GM12878 (cell line): ENCODE results near the gene RARB. TPM values are rescaled to one million over a fixed set of nuclear protein-coding genes. Genes with fewer than 3 reads are reported as not detected.

Experiments used
- ATAC-seq: fragments of 200-7000 bp; cut with Tn5 transposase; 3 replicates; pipeline ENCODE4 v1.9.1; 2020; ENCODE audit warnings: mild to moderate bottlenecking, moderate library complexity
- BruUV-seq: library from RNA; stranded (reverse); fragments of 400-500 nt; replicated peaks from 2 replicates; lab custom pipeline; 2021; lab: Mats Ljungman, UMichigan
- CTCF ChIA-PET: fragments of 300-600 bp; sonication (Branson Sonifier 250); formaldehyde crosslinking; extraction: SDS; loops from one replicate; lab custom pipeline; 2021; ENCODE audit warnings: inconsistent platforms; lab: Yijun Ruan, JAX
- POLR2A ChIA-PET: fragments of 350-600 bp; formaldehyde crosslinking; extraction: SDS; loops from one replicate; lab custom pipeline; 2021; ENCODE audit warnings: inconsistent platforms; lab: Charles Lee
- RAD21 ChIA-PET: fragments of 300-600 bp; sonication (Branson Sonifier 250); formaldehyde crosslinking; loops from one replicate; lab custom pipeline; 2023; ENCODE audit warnings: antibody characterized with exemption; ENCODE audit not compliant: unreplicated experiment; lab: Charles Lee
- SMC1A ChIA-PET: fragments of 300-600 bp; sonication (Branson Sonifier 250); formaldehyde crosslinking; loops from one replicate; lab custom pipeline; 2023; ENCODE audit not compliant: unreplicated experiment, uncharacterized antibody; lab: Charles Lee
- DNase-seq: peaks from one replicate; pipeline ENCODE4 v3.0.0-alpha.2; 2011; ENCODE audit warnings: low read depth, low spot score
- FAIRE-seq: peaks from 3 replicates; lab custom pipeline; 2011; peaks lifted over from hg19 to GRCh38; lab: Jason Lieb, UNC
- H2AFZ ChIP-seq: 2 replicates; pipeline ENCODE4 v1.6.0; 2011; ENCODE audit warnings: low read depth, low read length, control low read depth; ENCODE audit not compliant: control insufficient read depth
- H3K27ac ChIP-seq: 2 replicates; pipeline ENCODE4 v1.5.1; 2011; ENCODE audit warnings: control low read depth; ENCODE audit not compliant: control insufficient read depth, insufficient read depth
- H3K27me3 ChIP-seq, 2 experiments: replicated peaks in 1 of 2; 2 replicates each; pipeline versions ENCODE4 v1.6.0 to v1.6.1; 2011; ENCODE audit warnings: low read length in 1 of 2; ENCODE audit not compliant: control insufficient read depth in 2 of 2, insufficient read depth in 2 of 2
- H3K36me3 ChIP-seq, 2 experiments: 2 replicates each; pipeline ENCODE4 v1.5.1; 2011; ENCODE audit warnings: low read length in 1 of 2; ENCODE audit not compliant: control insufficient read depth in 2 of 2, insufficient read depth in 2 of 2
- H3K4me1 ChIP-seq: 2 replicates; pipeline ENCODE4 v1.6.1; 2011; ENCODE audit warnings: mild to moderate bottlenecking, low read length, moderate library complexity, mixed read lengths; ENCODE audit not compliant: control insufficient read depth, insufficient read depth
- H3K4me2 ChIP-seq: 2 replicates; pipeline ENCODE4 v1.6.0; 2011; ENCODE audit warnings: control low read depth; ENCODE audit not compliant: control insufficient read depth, insufficient read depth
- H3K4me3 ChIP-seq: fragments of 200-600 bp; sonication (generic); 2 replicates; pipeline ENCODE4 v1.5.1; 2016
- H3K79me2 ChIP-seq: 2 replicates; pipeline ENCODE4 v1.6.0; 2011; ENCODE audit warnings: low read length; ENCODE audit not compliant: control insufficient read depth, insufficient read depth
- H3K9ac ChIP-seq: 2 replicates; pipeline ENCODE4 v1.8.0; 2011; ENCODE audit warnings: low read length, control low read depth, mixed read lengths; ENCODE audit not compliant: control insufficient read depth, insufficient read depth
- H3K9me3 ChIP-seq: replicated peaks from 3 replicates; pipeline ENCODE4 v1.5.1; 2011; ENCODE audit warnings: mild to moderate bottlenecking, low read length; ENCODE audit not compliant: control insufficient read depth, insufficient read depth
- H4K20me1 ChIP-seq: 2 replicates; pipeline ENCODE4 v1.6.0; 2011; ENCODE audit not compliant: control insufficient read depth, insufficient read depth
- ATF7 ChIP-seq: fragments of 450-650 bp; IDR thresholded peaks from 2 replicates; pipeline ENCODE4 v1.6.1; 2016; ENCODE audit warnings: low read depth, mild to moderate bottlenecking
- CEBPZ ChIP-seq: fragments of 150-350 bp; IDR thresholded peaks from 2 replicates; pipeline ENCODE4 v1.6.1; 2016; ENCODE audit warnings: low read depth, low read length
- HDAC6 ChIP-seq: fragments of 200-600 bp; sonication (generic); IDR thresholded peaks from one replicate; pipeline ENCODE4 v1.8.0; 2017; ENCODE audit warnings: antibody characterized with exemption; ENCODE audit not compliant: unreplicated experiment
- IKZF1 ChIP-seq: fragments of 450-650 bp; conservative IDR thresholded peaks from 2 replicates; pipeline ENCODE4 v1.6.1; 2017; ENCODE audit warnings: antibody characterized with exemption, mild to moderate bottlenecking
- JUNB ChIP-seq: IDR thresholded peaks from 2 replicates; pipeline ENCODE4 v1.6.1; 2016; ENCODE audit warnings: antibody characterized with exemption, mild to moderate bottlenecking
- KDM1A ChIP-seq: fragments of 200-600 bp; sonication (generic); IDR thresholded peaks from 2 replicates; pipeline ENCODE4 v1.6.1; 2016; ENCODE audit warnings: borderline replicate concordance
- NR2F1 ChIP-seq: fragments of 450-650 bp; conservative IDR thresholded peaks from 2 replicates; pipeline ENCODE4 v1.6.1; 2017; ENCODE audit warnings: mild to moderate bottlenecking
- RFX5 ChIP-seq: IDR thresholded peaks from 2 replicates; pipeline ENCODE4 v1.6.1; 2011; ENCODE audit warnings: low read depth, low read length, improper control_type of control experiment
- RUNX3 ChIP-seq: IDR thresholded peaks from 2 replicates; pipeline ENCODE4 v1.6.1; 2012; ENCODE audit warnings: low read length, inconsistent platforms
- SREBF2 ChIP-seq: IDR thresholded peaks from 2 replicates; pipeline ENCODE4 v1.6.1; 2012; ENCODE audit warnings: mild to moderate bottlenecking, low read length
- ZBTB11 ChIP-seq: fragments of 450-650 bp; formaldehyde crosslinking; IDR thresholded peaks from 2 replicates; pipeline ENCODE4 v1.5.0; 2022; ENCODE audit warnings: mild to moderate bottlenecking, missing genetic modification characterization
- ZNF592 ChIP-seq: fragments of 450-650 bp; IDR thresholded peaks from 2 replicates; pipeline ENCODE4 v1.6.1; 2017; ENCODE audit warnings: mild to moderate bottlenecking, moderate library complexity
- WGBS: methylation state at CpG from one replicate; pipeline ENCODE4 v1.1.6; 2016; ENCODE audit warnings: low lambda C conversion rate; ENCODE audit not compliant: insufficient replicate concordance, insufficient coverage; ENCODE audit errors: missing lambda C conversion rate; 5-methylcytosine and 5-hydroxymethylcytosine counted together
- in situ Hi-C: fragments of 300-500 bp; cut with MboI; formaldehyde crosslinking; loops from 9 replicates; pipeline ENCODE4 v1.14.3; 2018; ENCODE audit warnings: mixed read lengths
- intact Hi-C: fragments of 100-400 bp; cut with micrococcal nuclease; formaldehyde crosslinking; loops from one replicate; pipeline ENCODE4 v1.14.2; 2022; ENCODE audit not compliant: unreplicated experiment
- polyA plus RNA-seq, 11 experiments: library from polyadenylated mRNA; depleted of rRNA in 4 of 11; unstranded in 6 of 11; stranded (reverse) in 5 of 11; fragments of >200 nt; fragmentation: Nextera tagmentation in 4 of 11; fragmentation: Illumina TruSeq in 1 of 11; extraction: Ambion mirVana in 4 of 11; extraction: Trizol in 1 of 11; gene quantifications; 1 replicate in 1 of 11; 2 replicates in 10 of 11; pipeline versions ENCODE4 v1.2.1 to v1.2.3, GENCODE V29; 2011 to 2016; ENCODE audit warnings: inconsistent platforms in 2 of 11, missing spikeins in 2 of 11, low read depth in 1 of 11
- total RNA-seq, 4 experiments: library from RNA; depleted of rRNA in 3 of 4; stranded (reverse); fragments of >200 nt in 3 of 4; fragmentation: Illumina TruSeq in 1 of 4; extraction: Trizol in 1 of 4; gene quantifications; 2 replicates each; pipeline versions ENCODE4 v1.2.1 to v1.2.3, GENCODE V29; 2013 to 2021

Gene RARB
- total and polyA plus RNA-seq, 10 of the 15 experiments (the other 5 are each of a cell fraction or from before 2014, with no cell fraction given): 0.05 to 0.06 TPM; not detected in 8

GRCh38 chr3:25433868-25434267 lies 5.8 kb downstream of the RARB start (continued):
- no peak for TF ChIP-seq ZBTB11
- no peak for TF ChIP-seq RUNX3

- no TSS peak for BruUV-seq
- no peaks in the 10 kb centered on the region for H3K79me2 ChIP-seq
- RAD21 ChIA-PET: no interaction called here
- intact Hi-C loops: no loop called here
- TF ChIP-seq ATF7: no peak
- TF ChIP-seq HDAC6: no peak
- TF ChIP-seq KDM1A: no peak
- TF ChIP-seq SREBF2: no peak
- TF ChIP-seq RFX5: no peak
- TF ChIP-seq ZNF592: no peak
- no peak for TF ChIP-seq JUNB
- no peak for TF ChIP-seq CEBPZ
- TF ChIP-seq NR2F1: no peak
- no peak for TF ChIP-seq IKZF1
- H4K20me1 ChIP-seq: no peaks in the 10 kb centered on the region
- H3K36me3 ChIP-seq: no peaks in the 10 kb centered on the region
- in situ Hi-C loops: no loop called here
- CTCF ChIA-PET: no interaction called here
- H3K4me3 ChIP-seq: no peak overlapping the region
- no peak for ATAC-seq
- 31% methylated on average over 6 of the region's 6 CpGs for WGBS
- no peak for FAIRE-seq
- H3K9ac ChIP-seq: no peak overlapping the region
- no peak overlapping the region for H3K4me2 ChIP-seq
- H3K4me1 ChIP-seq: no peaks in the 10 kb centered on the region
- H3K27me3 ChIP-seq: no peaks in the 10 kb centered on the region; a peak in 2 of 4 replicates
- SMC1A ChIA-PET: no interaction called here
- no peak overlapping the region for H2AFZ ChIP-seq
- no peak for DNase-seq
- no peak overlapping the region for H3K27ac ChIP-seq
- POLR2A ChIA-PET: no interaction called here
- no peaks in the 10 kb centered on the region for H3K9me3 ChIP-seq
These were observed 9.9 kb downstream of the RARB start for GRCh38 chr3:25437953-25438352.
